Hepatic stellate cell (primary cell): ENCODE data around the gene RNF130.
A peak's percentile ranks its signal among the peaks of the same experiment; 100 is the strongest.

Experiments used
- DNase-seq: peaks from one replicate; pipeline ENCODE4 v3.0.0; 2011; ENCODE audit warnings: low spot score

Gene RNF130

GRCh38 chr5:180071531-180072255 lies at the start of gene RNF130:
RNF130 (minus strand) TSS chr5:180071759; CDS start chr5:180071702, 57 bp downstream.
- peak; percentile 91 for DNase-seq

- no peak for DNase-seq
Observed at GRCh38 chr5:180120237-180121101, 48.9 kb upstream of the RNF130 start.

GRCh38 chr5:180119903-180120236 lies 48.3 kb upstream of the RNF130 start:
- no peak for DNase-seq

- DNase-seq: no peak
Observed at GRCh38 chr5:180119031-180119902, 47.7 kb upstream of the RNF130 start.

- DNase-seq: no peak
Observed at GRCh38 chr5:180118391-180118791, 46.8 kb upstream of the RNF130 start.

GRCh38 chr5:180117000-180117725 lies 45.6 kb upstream of the RNF130 start:
- DNase-seq: no peak

GRCh38 chr5:180116077-180116999 lies 44.8 kb upstream of the RNF130 start:
- no peak for DNase-seq

- DNase-seq: no peak
Observed at GRCh38 chr5:180115326-180116076, 43.9 kb upstream of the RNF130 start.

GRCh38 chr5:180114304-180115003 lies 42.9 kb upstream of the RNF130 start:
- no peak for DNase-seq

GRCh38 chr5:180113660-180114303 lies 42.2 kb upstream of the RNF130 start:
- no peak for DNase-seq

GRCh38 chr5:180112181-180112861 lies 40.8 kb upstream of the RNF130 start:
- no peak for DNase-seq

GRCh38 chr5:180111273-180112002 lies 39.9 kb upstream of the RNF130 start:
- DNase-seq: no peak

- DNase-seq: no peak
Observed at GRCh38 chr5:180109920-180110319, 38.4 kb upstream of the RNF130 start.

- no peak for DNase-seq
Observed at GRCh38 chr5:180107005-180107404, 35.4 kb upstream of the RNF130 start.

- no peak for DNase-seq
Observed at GRCh38 chr5:180105827-180106312, 34.3 kb upstream of the RNF130 start.

- no peak for DNase-seq
Observed at GRCh38 chr5:180104168-180104530, 32.6 kb upstream of the RNF130 start.

GRCh38 chr5:180103487-180104167 lies 32.1 kb upstream of the RNF130 start:
- DNase-seq: no peak
